ENCODE measurements around the gene KRTAP10-4.

GRCh38 chr21:44558695-44559094 lies 14.8 kb upstream of the KRTAP10-4 start, which contains the start of gene KRTAP10-3:
- no peak for TF ChIP-seq CTCF (IDR thresholded peaks at IDR 0.05)
- TF ChIP-seq POLR2A (IDR thresholded peaks at IDR 0.05): no peak
- TF ChIP-seq POLR2AphosphoS5 (IDR thresholded peaks at IDR 0.05): no peak
